ENCODE results near the gene ERAL1. TPM values are rescaled to one million over a fixed set of nuclear protein-coding genes. Genes with fewer than 3 reads are reported as not detected.

The ERAL1 gene
- total and polyA plus RNA-seq, 2 of the 8 experiments (the other 6 are each of a cell fraction or from before 2014, with no cell fraction given), result 67.8 to 122 TPM

DNA sequence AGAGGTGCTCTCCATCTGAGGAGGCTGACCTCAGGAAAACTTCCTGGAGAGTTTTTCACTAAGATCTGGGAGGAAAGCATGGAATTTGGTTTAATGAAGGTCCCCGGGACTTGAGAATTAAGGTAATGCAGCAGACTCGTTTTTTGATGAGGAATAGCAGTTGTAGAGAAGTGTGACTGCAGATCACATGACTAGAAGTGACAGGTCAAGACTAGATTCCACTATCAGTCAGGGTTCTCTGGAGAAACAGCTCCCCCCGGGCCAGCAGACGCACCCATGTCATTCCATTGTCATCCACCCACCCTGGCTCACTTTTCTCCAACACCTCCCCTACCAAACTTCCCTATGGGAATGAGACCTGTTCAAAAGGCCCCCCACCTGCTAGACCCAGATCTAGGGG is 50.0 kb downstream of the ERAL1 start:
- H4K20me1 ChIP-seq (replicated peaks in 1 of 2; ENCODE audit: control insufficient read depth in 1 of 2, insufficient read depth in 2 of 2, low read length in 2 of 2), result peaks cover 2 to 7% of the 10 kb centered on the region in 2 experiments

More for the DNA sequence above, 50.0 kb downstream of the ERAL1 start:
- Histone ChIP-seq H2BK20ac (ENCODE audit: low read length) (no peak overlapping the region), H4K91ac (replicated peaks; ENCODE audit: insufficient read length, low read length) (no peak overlapping the region), H3K23ac (ENCODE audit: insufficient read length) (no peak overlapping the region), H3K14ac (ENCODE audit: insufficient read length) (no peak overlapping the region), H3K36me3 (ENCODE audit: control insufficient read depth in 2 of 4, insufficient read depth in 4 of 4, low read length in 3 of 4) (peaks cover 28 to 42% (median 36%) of the 10 kb centered on the region in 4 experiments), H4K5ac (ENCODE audit: insufficient read length, low read depth, low read length) (no peak overlapping the region), H3K4ac (replicated peaks; ENCODE audit: insufficient read length, low read depth, low read length) (no peak overlapping the region), H2AFZ (ENCODE audit: low read length) (no peak overlapping the region), H3K79me1 (ENCODE audit: low read depth, low read length) (peaks cover 3% of the 10 kb centered on the region), H2BK12ac (ENCODE audit: low read depth, low read length) (no peak overlapping the region), H3K4me2 (ENCODE audit: insufficient read depth in 1 of 2, low read depth in 2 of 2, low read length in 2 of 2) (no peak overlapping the region), H3K4me3 (ENCODE audit: extremely low read depth in 1 of 4, insufficient read depth in 2 of 4, low read depth in 3 of 4, low read length in 4 of 4) (no peak overlapping the region), H3K79me2 (ENCODE audit: control insufficient read depth in 1 of 2, insufficient read depth in 2 of 2, low read length in 2 of 2) (peaks cover 0 to 3% of the 10 kb centered on the region in 2 experiments; a peak in 2 of 4 replicates), H2BK5ac (ENCODE audit: low read depth, low read length) (no peak overlapping the region), H2BK15ac (ENCODE audit: low read length) (no peak overlapping the region), H3K27ac (ENCODE audit: low read depth, low read length) (no peak overlapping the region), H3K9ac (replicated peaks in 1 of 4; ENCODE audit: extremely low read depth in 1 of 4, low read depth in 3 of 4, low read length in 3 of 4) (no peak overlapping the region), H3K9me3 (ENCODE audit: insufficient read depth in 2 of 2, low read depth in 1 of 2, low read length in 1 of 2) (no peaks in the 10 kb centered on the region), H3K18ac (ENCODE audit: extremely low read depth, low read length) (no peak overlapping the region), H2AK5ac (ENCODE audit: low read depth, low read length) (no peak overlapping the region), H3K27me3 (replicated peaks in 1 of 4; ENCODE audit: control insufficient read depth in 3 of 4, extremely low read depth in 1 of 4, insufficient read depth in 3 of 4, low read length in 3 of 4) (no peaks in the 10 kb centered on the region), H4K8ac (ENCODE audit: extremely low read depth, insufficient read depth, low read length) (no peak overlapping the region), H3K23me2 (ENCODE audit: low read depth, low read length) (peaks cover 8% of the 10 kb centered on the region; the same call in 1 of the 2 replicates), H2BK120ac (replicated peaks; ENCODE audit: low read depth, low read length) (no peak overlapping the region), H3K56ac (replicated peaks; ENCODE audit: insufficient read length, low read depth, low read length) (no peak overlapping the region), H3K4me1 (replicated peaks in 1 of 4; ENCODE audit: control insufficient read depth in 3 of 4, insufficient read depth in 4 of 4, low read length in 3 of 4) (peaks cover 0 to 9% (median 5%) of the 10 kb centered on the region in 4 experiments; a peak in 5 of 7 replicates)
- ChIA-PET POLR2A (ENCODE audit: partially characterized antibody) (interaction anchor here (0.6 to 7.7 kb wide), 12 partner anchors 8 to 208 kb away, joined by 3 to 71 read pairs (median 3); partner anchors contain the start of genes NEK8, PHF12, TLCD1 and TRAF4), CTCF (ENCODE audit: partially characterized antibody) (interaction anchor here (0.7 to 5.6 kb wide), 6 partner anchors 8 to 178 kb away, joined by 3 to 45 read pairs (median 6); partner anchors contain the start of genes NEK8 and TLCD1)
- TF ChIP-seq POLR2AphosphoS5 (IDR thresholded peaks at IDR 0.05; ENCODE audit: low read depth, low read length) (0 out of 2 replicates have a peak, but pooled peaks have one; percentile 18), JUND (IDR thresholded peaks at IDR 0.05; ENCODE audit: low read length) (no peak)
- 79% methylated on average over 4 of the region's 4 CpGs; no CpG with 5 or more reads in 1 of the 2 experiments for WGBS, 2 experiments (ENCODE audit: extremely low coverage in 1 of 2, insufficient coverage in 1 of 2, insufficient read length in 1 of 2, insufficient replicate concordance in 2 of 2, low coverage in 1 of 2, low lambda C conversion rate in 2 of 2, missing lambda C conversion rate in 1 of 2)
- FAIRE-seq (no peak), DNase-seq (ENCODE audit: low read depth in 1 of 2, low spot score in 2 of 2) (no peak)

All from H1 (cell line).